Smooth muscle cell of the brain vasculature (primary cell): Measurements from ENCODE around the gene BEST4.
"Not testable (repeated sequence)": the region's sequence is repeated elsewhere in the genome, so short reads cannot be mapped to it uniquely, and the experiment has no call there.

Experiments
- DNase-seq: peaks from one replicate; pipeline ENCODE4 v3.0.0-alpha.2; 2012; ENCODE audit warnings: low read depth, low spot score

Gene BEST4

DNA sequence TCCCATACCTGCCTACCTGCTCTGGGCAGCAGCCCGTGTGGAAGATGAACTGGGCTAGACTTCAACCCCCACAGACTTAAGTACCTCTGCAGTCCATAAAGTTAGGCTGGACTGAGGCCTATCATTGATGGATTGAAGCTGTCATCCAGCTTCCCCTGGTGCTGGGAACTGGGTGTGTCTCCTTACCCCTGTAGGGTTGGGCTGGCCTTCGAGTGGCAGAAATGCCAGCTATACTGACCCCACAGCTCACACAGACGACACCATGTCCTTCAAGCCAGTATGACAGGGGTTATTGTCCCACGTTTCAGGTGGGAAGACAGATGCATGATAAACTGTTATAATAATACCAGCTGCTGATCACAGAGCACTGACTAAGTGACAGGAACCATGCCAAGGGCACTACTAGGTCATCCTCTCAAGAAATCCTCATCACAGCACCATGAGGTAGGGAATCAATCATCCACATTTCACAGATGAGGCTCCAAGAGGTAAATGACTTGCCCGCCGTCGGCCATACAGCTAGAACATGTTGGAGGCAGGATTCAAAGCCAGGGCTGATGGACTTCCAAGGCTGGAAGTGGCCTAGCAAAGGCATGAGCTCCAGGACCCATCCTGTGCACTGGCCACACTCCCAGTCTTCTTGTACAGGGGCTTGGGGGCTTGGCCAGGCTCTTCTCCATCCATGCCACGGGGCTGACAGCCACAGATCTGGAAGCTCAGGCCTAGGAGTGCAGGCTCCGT lies at the start of gene BEST4:
TSS of gene BEST4 (minus strand) at position 51 of the 741 bp plus-strand sequence. CDS start 465 bp downstream, outside the sequence.
- DNase-seq: no peak

- no peak for DNase-seq
These were observed 48.0 kb upstream of the BEST4 start for GRCh38 chr1:44835738-44836675.

DNA sequence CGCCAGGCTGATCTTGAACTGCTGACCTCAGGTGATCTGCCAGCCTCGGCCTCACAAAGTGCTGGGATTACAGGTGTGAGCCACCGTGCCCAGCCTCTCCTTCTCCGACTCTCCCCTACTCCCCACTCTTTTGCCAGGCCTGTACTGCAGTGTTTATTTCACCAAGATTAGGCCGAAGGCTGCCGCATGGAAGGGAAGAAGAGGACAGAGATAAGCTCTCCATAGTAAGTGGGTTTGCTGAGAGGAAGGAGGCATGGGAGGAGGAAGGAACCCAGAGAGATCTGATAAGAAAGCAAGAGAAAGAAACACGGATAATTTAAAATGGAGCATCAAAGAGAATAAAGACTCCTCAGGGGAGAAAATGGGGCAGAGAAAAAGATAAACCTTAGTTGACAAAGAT lies 46.4 kb upstream of the BEST4 start:
- DNase-seq: no peak

GRCh38 chr1:44832056-44832705 lies 44.2 kb upstream of the BEST4 start:
- no peak for DNase-seq

DNA sequence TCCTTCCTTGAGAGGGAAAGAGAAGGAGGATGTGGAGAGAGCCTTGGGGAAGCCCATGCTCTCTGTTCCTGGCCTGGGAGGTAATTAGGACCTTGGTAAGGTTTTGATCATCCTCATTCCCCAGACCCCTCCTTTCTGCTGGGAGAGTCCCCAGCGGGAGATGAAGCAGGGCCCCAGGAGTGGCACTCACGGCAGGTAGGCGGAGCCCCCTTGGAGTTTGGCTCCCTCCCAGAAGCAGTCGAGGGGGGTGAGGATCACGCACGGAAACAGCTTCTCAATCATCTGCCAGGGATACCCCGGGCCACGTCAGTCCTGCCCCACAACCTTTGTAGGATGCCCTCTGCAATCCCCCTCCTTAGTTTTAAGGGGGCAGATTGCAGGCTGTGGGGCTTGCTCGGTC lies 43.5 kb upstream of the BEST4 start:
- DNase-seq: no peak

DNA sequence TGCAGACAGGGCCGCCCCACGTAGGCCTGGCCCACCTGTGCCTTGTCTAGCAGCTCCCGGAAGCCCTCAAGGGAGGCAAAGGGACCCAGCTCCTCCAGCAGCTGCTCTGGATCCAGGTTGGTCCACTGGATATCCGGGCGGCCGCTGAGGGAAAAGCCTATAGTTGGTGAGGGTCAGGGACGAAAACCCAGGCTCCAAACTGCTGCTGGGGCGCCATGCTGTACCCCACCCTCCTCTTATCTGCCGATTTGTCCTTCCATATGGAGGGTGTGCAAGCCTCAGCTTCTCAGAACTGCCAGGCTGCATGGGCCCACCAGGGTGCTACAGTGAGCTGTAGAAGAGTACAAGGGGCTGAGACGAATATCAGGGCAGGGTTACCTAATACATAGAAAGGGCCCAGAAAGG lies 42.9 kb upstream of the BEST4 start:
- no peak for DNase-seq

DNA sequence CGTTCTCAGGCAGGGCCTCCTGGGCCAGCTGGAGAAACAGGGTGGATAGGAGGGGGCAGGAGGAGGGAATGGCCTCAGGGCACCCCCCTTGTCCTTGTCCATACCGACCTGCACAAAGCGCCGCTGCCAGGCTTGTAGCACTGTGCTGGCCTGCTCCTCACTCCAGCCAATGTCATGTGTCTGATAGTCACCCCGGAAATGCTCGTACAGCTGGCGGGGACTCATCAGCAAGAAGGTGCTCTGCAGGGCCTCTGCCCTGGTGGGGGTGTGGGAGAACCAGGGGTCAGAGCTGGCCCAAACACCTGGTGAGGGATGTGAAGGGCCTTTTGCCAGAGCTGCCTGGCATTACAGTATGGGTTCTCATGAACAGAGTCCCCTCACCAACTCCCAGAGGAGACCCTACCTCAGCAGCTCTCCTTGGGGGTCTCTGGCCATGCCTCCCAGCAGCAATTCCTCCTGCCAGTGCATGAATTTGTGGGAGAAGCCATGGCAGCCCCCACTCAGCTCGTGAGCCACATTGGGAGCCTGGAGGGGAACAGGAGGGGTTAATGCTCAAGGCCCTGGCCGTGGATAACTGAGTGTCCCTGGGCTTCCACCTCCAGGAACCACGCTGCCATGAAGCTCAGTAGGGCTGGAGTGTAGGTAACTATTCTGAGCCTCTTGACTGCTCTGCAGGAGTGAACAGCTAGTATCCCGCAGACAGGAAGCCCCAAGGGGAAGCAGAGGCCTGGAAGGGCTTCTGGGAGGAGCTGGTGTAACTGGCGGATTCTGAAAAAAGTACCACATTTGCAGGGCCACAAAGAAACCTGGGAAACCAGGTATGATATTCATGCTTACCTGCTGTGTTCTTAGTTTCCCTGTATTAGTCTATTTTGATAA lies 41.8 kb upstream of the BEST4 start:
- no peak for DNase-seq

DNA sequence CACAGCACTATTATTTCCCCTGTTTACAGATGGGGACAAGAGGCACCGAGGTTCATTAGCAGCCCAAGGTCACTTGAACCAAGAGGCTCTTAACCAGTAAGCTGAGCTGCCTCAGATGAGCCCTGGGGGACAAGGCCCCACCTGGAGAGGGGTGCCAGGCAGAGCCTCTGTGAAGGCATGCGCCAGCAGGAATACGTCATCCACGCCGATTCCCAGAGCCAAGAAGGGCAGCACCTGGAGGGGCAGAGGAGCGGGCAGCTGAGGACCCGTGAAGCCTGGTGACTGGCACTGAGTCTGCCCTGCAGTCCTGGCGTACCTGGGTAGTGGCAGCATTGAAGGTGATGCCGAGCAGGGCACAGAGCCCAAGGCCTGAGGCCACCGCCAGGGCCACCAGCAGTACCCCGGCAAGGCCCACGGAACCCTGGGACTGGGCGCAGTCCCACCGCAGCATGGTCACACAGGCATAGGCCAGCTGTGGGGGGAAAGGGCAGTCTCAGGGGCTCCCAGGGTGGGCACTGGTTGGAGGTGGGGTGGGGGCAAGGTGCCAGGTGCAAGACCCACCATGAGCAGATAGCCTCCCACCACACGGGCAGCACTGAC lies 41.0 kb upstream of the BEST4 start:
- DNase-seq: no peak

- no peak for DNase-seq
These were observed 40.2 kb upstream of the BEST4 start for GRCh38 chr1:44828003-44828651.

GRCh38 chr1:44827197-44828002 lies 39.4 kb upstream of the BEST4 start:
- no peak for DNase-seq

DNA sequence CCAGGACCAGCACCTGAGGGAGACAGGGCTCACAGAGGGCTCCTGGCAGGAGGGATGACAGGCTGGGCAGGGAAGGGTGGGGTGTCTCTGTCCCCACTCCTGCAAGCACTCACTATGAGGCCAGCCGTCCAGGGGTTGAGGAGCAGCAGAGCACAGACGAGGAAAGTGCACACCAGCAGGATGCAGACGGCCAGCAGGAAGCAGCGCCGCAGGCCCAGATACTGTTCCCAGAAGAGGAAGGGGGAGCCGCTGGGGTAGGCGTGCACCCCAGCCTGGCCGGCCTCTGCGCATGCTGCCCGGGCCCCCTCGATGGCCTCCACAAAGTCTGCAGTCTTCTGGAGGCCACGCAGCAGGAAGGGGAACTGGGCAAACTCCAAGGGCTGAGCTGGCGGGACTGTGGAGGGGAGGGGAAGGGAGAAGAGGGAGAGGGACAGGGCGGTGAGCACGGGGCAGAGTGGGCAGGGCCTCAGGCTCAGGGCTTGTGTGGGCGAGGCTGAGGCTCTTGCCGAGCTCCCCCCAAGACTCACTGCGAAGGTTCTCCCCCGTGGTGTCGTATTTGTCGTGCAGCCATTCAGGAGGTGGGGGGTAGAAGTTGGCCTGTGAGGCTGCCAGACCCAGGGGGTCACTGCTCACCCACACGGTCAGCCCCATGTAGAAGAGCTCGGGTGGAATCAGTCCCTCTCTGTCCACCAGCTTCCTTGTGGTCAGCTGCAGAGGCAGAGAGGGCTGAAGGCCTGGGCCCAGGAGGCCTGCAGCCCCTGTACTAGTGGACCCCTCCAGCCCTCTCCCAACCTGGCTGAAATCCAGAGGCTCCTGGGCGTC lies 38.6 kb upstream of the BEST4 start:
- DNase-seq: no peak

DNA sequence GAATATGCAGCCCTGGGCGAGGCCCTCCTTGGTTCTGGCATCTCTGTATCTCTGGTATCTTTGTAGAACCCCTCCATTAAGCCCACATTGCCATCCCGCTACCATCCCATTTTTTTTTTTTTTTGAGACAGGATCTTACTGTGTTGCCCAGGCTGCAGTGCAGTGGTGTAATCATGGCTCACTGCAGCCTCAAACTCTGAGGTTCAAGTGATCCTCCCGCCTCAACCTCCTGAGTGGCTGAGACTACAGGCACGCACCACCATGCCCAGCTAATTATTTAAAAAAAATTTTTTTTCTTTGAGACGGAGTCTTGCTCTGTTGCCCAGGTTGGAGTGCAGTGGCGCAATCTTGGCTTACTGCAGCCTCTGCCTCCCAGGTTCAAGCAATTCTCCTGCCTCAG lies 36.4 kb upstream of the BEST4 start:
- DNase-seq: not testable (repeated sequence)

DNA sequence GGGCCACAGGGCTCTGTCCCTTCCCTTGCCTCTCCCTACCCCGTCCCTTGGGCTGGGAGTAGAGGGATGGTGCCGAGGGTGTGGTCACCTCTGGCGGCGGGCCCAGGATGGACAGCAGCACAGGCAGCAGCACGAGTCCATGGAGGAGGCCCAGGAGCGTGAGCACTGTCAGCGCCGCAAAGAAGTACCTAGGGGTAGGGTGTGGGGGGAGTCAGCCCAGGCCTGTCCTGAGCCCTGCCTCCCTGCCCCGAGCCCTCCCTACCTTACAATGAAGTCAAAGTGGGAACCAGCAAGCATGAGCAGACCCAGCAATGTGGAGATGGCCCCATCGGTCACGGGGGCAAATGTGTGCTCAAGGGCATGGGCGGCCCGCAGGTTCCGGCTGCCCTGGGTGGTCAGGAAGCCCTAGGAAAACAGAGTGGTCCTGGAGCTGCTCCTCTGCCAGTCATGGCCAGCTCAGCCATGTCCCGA lies 35.0 kb upstream of the BEST4 start:
- DNase-seq: no peak

GRCh38 chr1:44822131-44822701 lies 34.2 kb upstream of the BEST4 start:
- DNase-seq: no peak

- no peak for DNase-seq
These were observed 33.3 kb upstream of the BEST4 start for GRCh38 chr1:44821240-44821715.

DNA sequence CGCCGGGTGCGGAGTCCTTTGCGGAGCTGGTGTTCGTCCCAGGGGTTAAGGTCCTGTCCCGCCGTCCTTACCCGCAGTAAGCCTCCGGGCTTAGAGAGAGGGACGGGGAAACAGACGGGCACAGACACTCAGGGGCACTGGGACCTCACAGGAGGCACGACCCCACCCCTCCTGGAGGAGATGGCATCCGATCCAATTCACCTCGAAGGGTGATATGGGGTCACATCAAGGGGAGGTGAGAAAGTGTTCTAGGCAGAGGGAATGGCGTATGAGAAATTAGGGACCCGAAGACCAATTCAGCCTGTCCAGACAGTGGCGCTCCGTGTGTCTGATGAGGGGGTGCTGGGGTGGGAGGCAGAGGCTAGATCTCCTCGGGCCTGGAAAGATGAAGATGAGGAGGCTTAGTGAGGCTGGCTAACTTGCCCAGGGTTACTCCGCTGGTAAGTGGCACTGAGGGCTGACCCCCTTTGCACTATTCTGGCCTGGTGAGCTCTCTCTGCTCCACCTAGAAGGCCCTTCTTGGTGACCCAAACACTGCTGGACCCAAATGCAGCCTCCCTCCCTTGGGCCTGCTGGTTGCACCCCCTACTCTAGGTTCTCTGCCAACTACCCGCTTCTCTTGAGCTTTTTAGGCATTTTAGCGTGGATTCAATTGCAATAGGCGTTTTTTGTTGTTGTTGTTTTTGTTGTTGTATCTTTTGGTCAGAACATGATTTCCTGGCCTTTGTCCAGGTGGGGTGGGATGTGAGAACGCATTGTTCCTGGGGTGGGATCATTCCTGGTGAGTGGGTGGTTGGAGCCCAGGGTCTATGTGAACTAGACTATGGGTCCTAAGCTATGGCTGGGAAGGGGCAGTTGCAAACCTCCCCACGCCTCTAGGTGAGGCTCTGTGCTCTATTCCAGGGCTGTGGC lies 32.6 kb upstream of the BEST4 start:
- no peak for DNase-seq
